HEK293T (cell line): ENCODE results near the gene KCNH1.

Experiments used
- CTCF ChIA-PET: fragments of 350-600 bp; formaldehyde crosslinking; extraction: SDS; loops from one replicate; lab custom pipeline; 2021; ENCODE audit warnings: antibody characterized with exemption, inconsistent platforms; lab: Yijun Ruan, JAX
- POLR2A ChIA-PET: fragments of 350-600 bp; formaldehyde crosslinking; extraction: SDS; loops from one replicate; lab custom pipeline; 2020; ENCODE audit warnings: antibody characterized with exemption, inconsistent platforms; lab: Yijun Ruan, JAX
- DNase-seq: peaks from one replicate; pipeline ENCODE4 v3.0.0; 2012; ENCODE audit warnings: mixed read lengths; ENCODE audit errors: extremely low spot score
- ARNT ChIP-seq: fragments of 450-650 bp; IDR thresholded peaks from 2 replicates; pipeline ENCODE4 v1.6.1; 2017; ENCODE audit warnings: mild to moderate bottlenecking
- BHLHE40 ChIP-seq: fragments of 450-650 bp; IDR thresholded peaks from 2 replicates; pipeline ENCODE4 v1.6.1; 2016; ENCODE audit warnings: mild to moderate bottlenecking, moderate library complexity, borderline replicate concordance
- CTBP1 ChIP-seq: fragments of 450-650 bp; IDR thresholded peaks from 2 replicates; pipeline ENCODE4 v1.6.1; 2016; ENCODE audit warnings: borderline replicate concordance
- ELF4 ChIP-seq: fragments of 450-650 bp; IDR thresholded peaks from 2 replicates; pipeline ENCODE4 v1.6.1; 2017; ENCODE audit warnings: antibody characterized with exemption
- FOXA1 ChIP-seq: fragments of 450-650 bp; IDR thresholded peaks from 2 replicates; pipeline ENCODE4 v1.6.1; 2016; ENCODE audit warnings: mild to moderate bottlenecking
- FOXK2 ChIP-seq: fragments of 450-650 bp; IDR thresholded peaks from 2 replicates; pipeline ENCODE4 v1.6.1; 2016; ENCODE audit warnings: mild to moderate bottlenecking
- FOXM1 ChIP-seq: fragments of 450-650 bp; IDR thresholded peaks from 2 replicates; pipeline ENCODE4 v1.6.1; 2017; ENCODE audit warnings: mild to moderate bottlenecking, borderline replicate concordance
- HDGF ChIP-seq: fragments of 450-650 bp; IDR thresholded peaks from 2 replicates; pipeline ENCODE4 v1.6.1; 2017; ENCODE audit warnings: antibody characterized with exemption, borderline replicate concordance
- L3MBTL2 ChIP-seq: fragments of 450-650 bp; conservative IDR thresholded peaks from 2 replicates; pipeline ENCODE4 v1.6.1; 2016; ENCODE audit warnings: mild to moderate bottlenecking
- LEF1 ChIP-seq: fragments of 450-650 bp; IDR thresholded peaks from 2 replicates; pipeline ENCODE4 v1.6.1; 2017; ENCODE audit warnings: mild to moderate bottlenecking, borderline replicate concordance
- NFRKB ChIP-seq: fragments of 450-650 bp; IDR thresholded peaks from 2 replicates; pipeline ENCODE4 v1.6.1; 2016; ENCODE audit warnings: mild to moderate bottlenecking, moderate library complexity
- SP1 ChIP-seq: fragments of 450-650 bp; IDR thresholded peaks from 2 replicates; pipeline ENCODE4 v1.6.1; 2017
- SUZ12 ChIP-seq: fragments of 450-650 bp; IDR thresholded peaks from 2 replicates; pipeline ENCODE4 v1.6.1; 2016; ENCODE audit warnings: mild to moderate bottlenecking
- TARDBP ChIP-seq: fragments of 450-650 bp; IDR thresholded peaks from 2 replicates; pipeline ENCODE4 v1.6.1; 2016
- ZNF384 ChIP-seq: fragments of 450-650 bp; IDR thresholded peaks from 2 replicates; pipeline ENCODE4 v1.6.1; 2016
- TF ChIP-seq, protein P1 (sequence below): fragments of 450-650 bp; IDR thresholded peaks from 2 replicates; pipeline ENCODE4 v1.6.1; 2016

The KCNH1 gene

GRCh38 chr1:211024901-211025300 is 109.0 kb downstream of the KCNH1 start:
- ChIA-PET CTCF (no interaction called here), POLR2A (no interaction called here)
- no peak for DNase-seq
- TF ChIP-seq ELF4 (no peak), SUZ12 (no peak), ZNF384 (no peak), L3MBTL2 (no peak), NFRKB (no peak), LEF1 (no peak), BHLHE40 (no peak), ARNT (no peak), TARDBP (no peak), FOXM1 (no peak), FOXK2 (no peak), SP1 (no peak), FOXA1 (no peak), HDGF (no peak), CTBP1 (no peak)
- TF ChIP-seq, protein P1, sequence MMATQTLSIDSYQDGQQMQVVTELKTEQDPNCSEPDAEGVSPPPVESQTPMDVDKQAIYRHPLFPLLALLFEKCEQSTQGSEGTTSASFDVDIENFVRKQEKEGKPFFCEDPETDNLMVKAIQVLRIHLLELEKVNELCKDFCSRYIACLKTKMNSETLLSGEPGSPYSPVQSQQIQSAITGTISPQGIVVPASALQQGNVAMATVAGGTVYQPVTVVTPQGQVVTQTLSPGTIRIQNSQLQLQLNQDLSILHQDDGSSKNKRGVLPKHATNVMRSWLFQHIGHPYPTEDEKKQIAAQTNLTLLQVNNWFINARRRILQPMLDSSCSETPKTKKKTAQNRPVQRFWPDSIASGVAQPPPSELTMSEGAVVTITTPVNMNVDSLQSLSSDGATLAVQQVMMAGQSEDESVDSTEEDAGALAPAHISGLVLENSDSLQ = no peak

DNA sequence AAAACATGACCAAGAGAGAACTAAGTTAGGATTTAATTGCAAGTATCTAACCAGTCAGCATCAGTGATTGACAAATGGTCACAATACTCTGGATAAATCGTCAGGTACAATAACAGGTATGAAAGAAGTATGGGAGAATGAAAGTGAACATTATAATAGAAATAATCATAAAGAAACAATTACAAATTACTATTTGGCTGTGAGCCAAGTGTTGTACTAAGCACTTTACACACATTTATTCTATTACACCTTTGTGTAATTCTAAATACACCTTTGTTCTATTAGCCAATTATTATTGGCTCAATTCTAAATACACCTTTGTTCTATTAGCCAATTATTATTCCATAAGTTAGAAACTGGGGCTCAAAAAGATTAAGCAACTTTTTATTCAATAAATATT is 114.7 kb downstream of the KCNH1 start:
- ChIA-PET CTCF (no interaction called here), POLR2A (no interaction called here)
- TF ChIP-seq LEF1 (no peak), FOXM1 (no peak), FOXK2 (no peak), BHLHE40 (no peak), HDGF (no peak), FOXA1 (no peak)
- DNase-seq = no peak

DNA sequence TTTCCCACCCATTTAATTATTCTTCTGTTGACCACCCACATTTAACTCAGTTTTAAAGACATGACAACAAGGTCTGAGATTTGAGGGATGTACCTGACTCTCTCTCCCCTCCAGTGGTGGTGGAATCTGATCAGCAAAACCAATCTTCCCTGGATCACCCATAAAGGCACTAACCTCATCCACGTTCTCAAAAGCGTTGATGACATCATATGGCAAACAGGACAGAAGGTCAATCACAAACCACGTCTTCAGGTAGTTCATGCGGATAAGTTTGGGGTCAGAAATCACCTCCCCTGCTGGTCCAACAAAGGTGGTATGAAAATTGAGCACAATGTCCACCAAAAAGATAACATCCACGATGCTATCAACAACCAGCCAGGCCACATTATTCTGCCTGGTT is 115.3 kb downstream of the KCNH1 start:
- TF ChIP-seq, protein P1 = no peak
- no peak for TF ChIP-seq FOXM1
- no peak for TF ChIP-seq SP1
- TF ChIP-seq FOXA1 = no peak
- no peak for TF ChIP-seq L3MBTL2
- no peak for TF ChIP-seq NFRKB
- no peak for TF ChIP-seq ZNF384
- no peak for TF ChIP-seq LEF1
- TF ChIP-seq ARNT = no peak
- TF ChIP-seq CTBP1 = no peak
- ChIA-PET POLR2A (no interaction called here), CTCF (no interaction called here)
- no peak for DNase-seq

- TF ChIP-seq CTBP1 (no peak), L3MBTL2 (no peak), NFRKB (no peak), ZNF384 (no peak), SP1 (no peak), ARNT (no peak), FOXA1 (no peak), SUZ12 (no peak), LEF1 (no peak), BHLHE40 (no peak), ELF4 (no peak), FOXM1 (no peak), TARDBP (no peak), HDGF (no peak), FOXK2 (no peak)
- TF ChIP-seq, protein P1 = no peak
- no peak for DNase-seq
- ChIA-PET POLR2A (no interaction called here), CTCF (no interaction called here)
Measured at GRCh38 chr1:211017075-211017718, 116.8 kb downstream of the KCNH1 start.

DNA sequence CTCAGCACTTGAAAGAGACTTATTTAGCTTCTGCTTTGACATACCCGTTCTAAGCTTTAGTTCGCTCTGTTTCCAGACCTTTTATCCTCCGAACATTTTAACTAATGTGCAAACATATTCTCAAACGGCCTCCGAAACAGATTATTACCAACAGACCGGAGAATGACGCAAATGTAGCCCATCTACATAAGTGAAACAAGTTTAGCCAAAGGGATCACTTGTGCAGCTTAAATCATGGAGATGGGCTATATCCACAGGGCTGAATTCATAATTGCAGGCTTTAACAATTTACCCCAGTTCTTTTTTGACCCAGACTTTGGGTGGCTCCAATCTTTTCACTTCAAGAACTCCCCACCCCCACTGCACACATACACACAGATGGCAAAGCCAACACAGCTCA is 119.7 kb downstream of the KCNH1 start:
- DNase-seq = no peak
- CTCF ChIA-PET = no interaction called here
- TF ChIP-seq HDGF = no peak
- no peak for TF ChIP-seq FOXA1
- TF ChIP-seq, protein P1 = no peak
- no peak for TF ChIP-seq BHLHE40
- no peak for TF ChIP-seq FOXM1
- TF ChIP-seq CTBP1 = no peak
- POLR2A ChIA-PET = no interaction called here
